ENCODE measurements around the gene MSLN.
A peak's percentile ranks its signal among the peaks of the same experiment; 100 is the strongest.

Gene MSLN

GRCh38 chr16:804193-805048 is 43.9 kb downstream of the MSLN start:
- no peak for FAIRE-seq
- no peak for DNase-seq (ENCODE audit: insufficient read length)
- TF ChIP-seq TAF1 (IDR thresholded peaks at IDR 0.05; ENCODE audit: borderline replicate concordance, low read depth, low read length) (no peak), POLR2AphosphoS5 (IDR thresholded peaks at IDR 0.05; ENCODE audit: low read depth, low read length) (no peak), POLR2A (IDR thresholded peaks at IDR 0.05; ENCODE audit: low read depth, low read length) (no peak)

GRCh38 chr16:805474-805873 is 44.9 kb downstream of the MSLN start:
- FAIRE-seq (no peak), DNase-seq (ENCODE audit: insufficient read length) (no peak)
- TF ChIP-seq TAF1 (IDR thresholded peaks at IDR 0.05; ENCODE audit: borderline replicate concordance, low read depth, low read length): no peak
- no peak for TF ChIP-seq POLR2AphosphoS5 (IDR thresholded peaks at IDR 0.05; ENCODE audit: low read depth, low read length)
- TF ChIP-seq POLR2A (IDR thresholded peaks at IDR 0.05; ENCODE audit: low read depth, low read length): no peak

- TF ChIP-seq POLR2AphosphoS5 (IDR thresholded peaks at IDR 0.05; ENCODE audit: low read depth, low read length): peak; percentile 77
- TF ChIP-seq TAF1 (IDR thresholded peaks at IDR 0.05; ENCODE audit: borderline replicate concordance, low read depth, low read length): peak; percentile 44; the same call in 1 of the 2 replicates
- peak; percentile 84; the same call in 1 of the 2 replicates for TF ChIP-seq POLR2A (IDR thresholded peaks at IDR 0.05; ENCODE audit: low read depth, low read length)
- FAIRE-seq (peak; percentile 96), DNase-seq (ENCODE audit: insufficient read length) (peak; percentile 99)
Measured at GRCh38 chr16:807347-808084, 47.0 kb downstream of the MSLN start.

GRCh38 chr16:808085-808386 is 47.5 kb downstream of the MSLN start:
- FAIRE-seq (no peak), DNase-seq (ENCODE audit: insufficient read length) (no peak)
- TF ChIP-seq TAF1 (IDR thresholded peaks at IDR 0.05; ENCODE audit: borderline replicate concordance, low read depth, low read length) (no peak), POLR2AphosphoS5 (IDR thresholded peaks at IDR 0.05; ENCODE audit: low read depth, low read length) (no peak), POLR2A (IDR thresholded peaks at IDR 0.05; ENCODE audit: low read depth, low read length) (no peak)

GRCh38 chr16:813204-813915 is 52.8 kb downstream of the MSLN start:
- FAIRE-seq (no peak), DNase-seq (ENCODE audit: insufficient read length) (no peak)
- no peak for TF ChIP-seq POLR2A (IDR thresholded peaks at IDR 0.05; ENCODE audit: low read depth, low read length)

- DNase-seq (ENCODE audit: insufficient read length): no peak
- TF ChIP-seq POLR2AphosphoS5 (IDR thresholded peaks at IDR 0.05; ENCODE audit: low read depth, low read length): no peak
- TF ChIP-seq POLR2A (IDR thresholded peaks at IDR 0.05; ENCODE audit: low read depth, low read length): no peak
- no peak for TF ChIP-seq TAF1 (IDR thresholded peaks at IDR 0.05; ENCODE audit: borderline replicate concordance, low read depth, low read length)
Measured at GRCh38 chr16:813916-814412, 53.4 kb downstream of the MSLN start.

GRCh38 chr16:814974-815373 is 54.4 kb downstream of the MSLN start:
- FAIRE-seq: no peak
- DNase-seq (ENCODE audit: insufficient read length): no peak
- TF ChIP-seq POLR2AphosphoS5 (IDR thresholded peaks at IDR 0.05; ENCODE audit: low read depth, low read length) (no peak), TAF1 (IDR thresholded peaks at IDR 0.05; ENCODE audit: borderline replicate concordance, low read depth, low read length) (no peak), POLR2A (IDR thresholded peaks at IDR 0.05; ENCODE audit: low read depth, low read length) (no peak)

More at GRCh38 chr16:813916-814412, 53.4 kb downstream of the MSLN start:
- no peak for FAIRE-seq

GRCh38 chr16:815861-816260 is 55.3 kb downstream of the MSLN start:
- TF ChIP-seq POLR2AphosphoS5 (IDR thresholded peaks at IDR 0.05; ENCODE audit: low read depth, low read length): no peak
- TF ChIP-seq TAF1 (IDR thresholded peaks at IDR 0.05; ENCODE audit: borderline replicate concordance, low read depth, low read length): no peak
- TF ChIP-seq POLR2A (IDR thresholded peaks at IDR 0.05; ENCODE audit: low read depth, low read length): no peak
- DNase-seq (ENCODE audit: insufficient read length) (no peak), FAIRE-seq (no peak)

- no peak for FAIRE-seq
- no peak for DNase-seq (ENCODE audit: insufficient read length)
- TF ChIP-seq POLR2A (IDR thresholded peaks at IDR 0.05; ENCODE audit: low read depth, low read length) (no peak), TAF1 (IDR thresholded peaks at IDR 0.05; ENCODE audit: borderline replicate concordance, low read depth, low read length) (no peak), POLR2AphosphoS5 (IDR thresholded peaks at IDR 0.05; ENCODE audit: low read depth, low read length) (no peak)
Measured at GRCh38 chr16:817001-817906, 56.7 kb downstream of the MSLN start.

- TF ChIP-seq POLR2A (IDR thresholded peaks at IDR 0.05; ENCODE audit: low read depth, low read length) (no peak), TAF1 (IDR thresholded peaks at IDR 0.05; ENCODE audit: borderline replicate concordance, low read depth, low read length) (no peak), POLR2AphosphoS5 (IDR thresholded peaks at IDR 0.05; ENCODE audit: low read depth, low read length) (no peak)
- no peak for DNase-seq (ENCODE audit: insufficient read length)
- no peak for FAIRE-seq
Measured at GRCh38 chr16:818132-818531, 57.6 kb downstream of the MSLN start.

Data from GM12892 (cell line).